ENCODE measurements around the gene TNFAIP1. TPM values are rescaled to one million over a fixed set of nuclear protein-coding genes. Genes with fewer than 3 reads are reported as not detected.

TNFAIP1 gene
- total and polyA plus RNA-seq, 2 of the 4 experiments (the other 2 are of a cell fraction), result 49.1 to 62.9 TPM

GRCh38 chr17:28371245-28372202 is 36.0 kb downstream of the TNFAIP1 start, which contains the start of gene SARM1 (continued):
- TF ChIP-seq, protein P1, sequence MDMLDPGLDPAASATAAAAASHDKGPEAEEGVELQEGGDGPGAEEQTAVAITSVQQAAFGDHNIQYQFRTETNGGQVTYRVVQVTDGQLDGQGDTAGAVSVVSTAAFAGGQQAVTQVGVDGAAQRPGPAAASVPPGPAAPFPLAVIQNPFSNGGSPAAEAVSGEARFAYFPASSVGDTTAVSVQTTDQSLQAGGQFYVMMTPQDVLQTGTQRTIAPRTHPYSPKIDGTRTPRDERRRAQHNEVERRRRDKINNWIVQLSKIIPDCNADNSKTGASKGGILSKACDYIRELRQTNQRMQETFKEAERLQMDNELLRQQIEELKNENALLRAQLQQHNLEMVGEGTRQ (IDR thresholded peaks at IDR 0.05; ENCODE audit: low read depth, low read length), result peak; percentile 96

Data from IMR-90 (cell line).